Germinal center (tissue), 1 donor: Measurements from ENCODE around the gene ESRRB.

Experiments
- DNase-seq: peaks from one replicate; pipeline ENCODE4 v3.0.0; 2012; ENCODE audit warnings: mixed read lengths, low spot score

ESRRB gene

GRCh38 chr14:76375947-76376404 lies at the start of gene ESRRB:
TSS of gene ESRRB (plus strand) at chr14:76376137. CDS start at chr14:76376402, 265 bp downstream.
- DNase-seq = no peak

- no peak for DNase-seq
Observed at GRCh38 chr14:76326918-76327689, 48.8 kb upstream of the ESRRB start.

GRCh38 chr14:76328457-76329137 lies 47.3 kb upstream of the ESRRB start:
- no peak for DNase-seq

GRCh38 chr14:76329154-76329928 lies 46.6 kb upstream of the ESRRB start:
- DNase-seq = no peak

- no peak for DNase-seq
Observed at GRCh38 chr14:76329951-76330350, 46.0 kb upstream of the ESRRB start.

GRCh38 chr14:76330411-76331327 lies 45.3 kb upstream of the ESRRB start:
- no peak for DNase-seq

- no peak for DNase-seq
Observed at GRCh38 chr14:76331328-76332011, 44.5 kb upstream of the ESRRB start.

- DNase-seq = no peak
Observed at GRCh38 chr14:76333664-76334063, 42.3 kb upstream of the ESRRB start.

- no peak for DNase-seq
Observed at GRCh38 chr14:76334316-76334715, 41.6 kb upstream of the ESRRB start.

GRCh38 chr14:76336876-76337275 lies 39.1 kb upstream of the ESRRB start:
- no peak for DNase-seq

GRCh38 chr14:76337635-76338545 lies 38.0 kb upstream of the ESRRB start:
- no peak for DNase-seq

GRCh38 chr14:76339728-76340615 lies 36.0 kb upstream of the ESRRB start:
- no peak for DNase-seq

GRCh38 chr14:76343386-76343785 lies 32.6 kb upstream of the ESRRB start:
- DNase-seq = no peak

GRCh38 chr14:76346391-76347160 lies 29.4 kb upstream of the ESRRB start:
- DNase-seq = no peak

GRCh38 chr14:76348898-76349297 lies 27.0 kb upstream of the ESRRB start:
- no peak for DNase-seq

- no peak for DNase-seq
Observed at GRCh38 chr14:76349993-76350392, 25.9 kb upstream of the ESRRB start.

- DNase-seq = no peak
Observed at GRCh38 chr14:76350671-76351070, 25.3 kb upstream of the ESRRB start.

GRCh38 chr14:76351941-76352340 lies 24.0 kb upstream of the ESRRB start:
- DNase-seq = no peak
